CD14-positive monocyte (primary cell): ENCODE measurements around the gene CAMTA1. TPM values are rescaled to one million over a fixed set of nuclear protein-coding genes. Genes with fewer than 3 reads are reported as not detected.

ENCODE experiments used
- DNase-seq, 3 donors: peaks; one replicate each; pipeline ENCODE4 v3.0.0-alpha.2; 2011 to 2022
- H2AFZ ChIP-seq: 2 replicates; pipeline ENCODE4 v1.6.0; 2012; ENCODE audit warnings: mild to moderate bottlenecking, low read depth, low read length, inconsistent platforms; ENCODE audit not compliant: insufficient read depth, poor library complexity, severe bottlenecking
- H3K27ac ChIP-seq, 2 donors: 1 replicate in 1 of 2; 2 replicates in 1 of 2; pipeline ENCODE4 v1.5.1; 2012 to 2013; ENCODE audit warnings: low read length in 2 of 2, control low read depth in 1 of 2, inconsistent platforms in 1 of 2, low read depth in 1 of 2, mild to moderate bottlenecking in 1 of 2
- H3K27me3 ChIP-seq, 2 donors: one replicate each; pipeline versions ENCODE4 v1.6.0 to v1.6.1; 2011 to 2013; ENCODE audit warnings: low read length in 2 of 2; ENCODE audit not compliant: control insufficient read depth in 2 of 2, insufficient read depth in 2 of 2
- H3K36me3 ChIP-seq, 2 donors: replicated peaks in 1 of 2; 1 replicate in 1 of 2; 2 replicates in 1 of 2; pipeline versions ENCODE4 v1.5.1 to v1.6.1; 2012 to 2013; ENCODE audit warnings: low read length in 2 of 2, control low read depth in 1 of 2, inconsistent platforms in 1 of 2, mild to moderate bottlenecking in 1 of 2; ENCODE audit not compliant: insufficient read depth in 2 of 2, control insufficient read depth in 1 of 2
- H3K4me1 ChIP-seq, 2 donors: 1 replicate in 1 of 2; 2 replicates in 1 of 2; pipeline versions ENCODE4 v1.5.1 to v1.6.1; 2012 to 2013; ENCODE audit warnings: low read length in 2 of 2, control low read depth in 1 of 2, inconsistent platforms in 1 of 2, mild to moderate bottlenecking in 1 of 2, moderate library complexity in 1 of 2; ENCODE audit not compliant: insufficient read depth in 2 of 2, control insufficient read depth in 1 of 2
- H3K4me2 ChIP-seq: replicated peaks from 2 replicates; pipeline ENCODE3; 2012; ENCODE audit warnings: low read length, moderate library complexity, mild to moderate bottlenecking; ENCODE audit not compliant: poor library complexity, severe bottlenecking; ENCODE audit errors: extremely low read depth
- H3K4me3 ChIP-seq, 3 experiments: fragments of 200-600 bp in 1 of 3; sonication (generic) in 1 of 3; replicated peaks in 1 of 3; 1 replicate in 2 of 3; 2 replicates in 1 of 3; pipeline ENCODE4 v1.5.1; 2011 to 2013; ENCODE audit warnings: low read length in 3 of 3, mild to moderate bottlenecking in 3 of 3, control low read depth in 2 of 3, low read depth in 2 of 3, inconsistent platforms in 1 of 3, moderate library complexity in 1 of 3
- H3K79me2 ChIP-seq: 2 replicates; pipeline ENCODE4 v1.6.0; 2012; ENCODE audit warnings: mild to moderate bottlenecking, control low read depth, inconsistent platforms, low read length, moderate library complexity; ENCODE audit not compliant: insufficient read depth
- H3K9ac ChIP-seq: 2 replicates; pipeline ENCODE4 v1.6.0; 2017; ENCODE audit warnings: low read length, mild to moderate bottlenecking; ENCODE audit not compliant: insufficient read depth, poor library complexity, severe bottlenecking
- H3K9me3 ChIP-seq, 2 donors: replicated peaks in 1 of 2; 1 replicate in 1 of 2; 2 replicates in 1 of 2; pipeline versions ENCODE4 v1.5.1 to v1.6.1; 2012 to 2013; ENCODE audit warnings: low read length in 2 of 2, control low read depth in 1 of 2; ENCODE audit not compliant: control insufficient read depth in 1 of 2, insufficient read depth in 1 of 2
- H4K20me1 ChIP-seq: 2 replicates; pipeline ENCODE4 v1.6.0; 2012; ENCODE audit warnings: mild to moderate bottlenecking, low read length, control low read depth, moderate library complexity; ENCODE audit not compliant: insufficient read depth
- H3K27ac Mint-ChIP-seq, 7 donors: one replicate each; pipeline ENCODE4 v1.8.0; 2020; ENCODE audit warnings: mild to moderate bottlenecking in 7 of 7, mixed read lengths in 7 of 7, moderate library complexity in 6 of 7, inconsistent platforms in 2 of 7
- H3K27me3 Mint-ChIP-seq, 3 donors: one replicate each; pipeline ENCODE4 v1.8.0; 2021 to 2022; ENCODE audit warnings: low read depth in 3 of 3, mild to moderate bottlenecking in 3 of 3, mixed read lengths in 3 of 3, moderate library complexity in 3 of 3, inconsistent platforms in 1 of 3
- H3K36me3 Mint-ChIP-seq, 2 donors: one replicate each; pipeline ENCODE4 v1.8.0; 2020; ENCODE audit warnings: mixed read lengths in 2 of 2, inconsistent platforms in 1 of 2, mild to moderate bottlenecking in 1 of 2
- H3K4me1 Mint-ChIP-seq: one replicate; pipeline ENCODE4 v1.8.0; 2020; ENCODE audit warnings: mild to moderate bottlenecking, mixed read lengths
- H3K4me3 Mint-ChIP-seq, 2 donors: one replicate each; pipeline ENCODE4 v1.8.0; 2020; ENCODE audit warnings: mild to moderate bottlenecking in 2 of 2, mixed read lengths in 2 of 2, moderate library complexity in 1 of 2
- H3K9me3 Mint-ChIP-seq, 7 donors: one replicate each; pipeline ENCODE4 v1.8.0; 2020 to 2022; ENCODE audit warnings: mixed read lengths in 7 of 7, mild to moderate bottlenecking in 6 of 7, moderate library complexity in 6 of 7, inconsistent platforms in 2 of 7
- WGBS: methylation state at CpG from one replicate; pipeline ENCODE4 v1.1.5; 2013; ENCODE audit warnings: missing lambda C conversion rate; ENCODE audit not compliant: insufficient coverage; 5-methylcytosine and 5-hydroxymethylcytosine counted together
- intact Hi-C, 2 donors: fragments of 100-400 bp; cut with micrococcal nuclease; formaldehyde crosslinking; loops; one replicate each; pipeline versions ENCODE4 v1.15.0 to v1.15.1; 2023
- polyA plus RNA-seq, 3 donors: library from polyadenylated mRNA; depleted of rRNA in 1 of 3; unstranded in 2 of 3; stranded (reverse) in 1 of 3; fragments of 300-500 nt in 2 of 3; fragments of >200 nt in 1 of 3; fragmentation: Illumina TruSeq in 2 of 3; gene quantifications; 1 replicate in 2 of 3; 2 replicates in 1 of 3; pipeline ENCODE4 v1.2.3, GENCODE V29; 2012 to 2021
- TF ChIP-seq, protein P1 (sequence below): fragments of 200-600 bp; IDR thresholded peaks from one replicate; pipeline ENCODE4 v1.8.0; 2022; ENCODE audit warnings: antibody characterized with exemption, mild to moderate bottlenecking

CAMTA1 gene
- polyA plus RNA-seq, 3 donors: 52.0 to 89.6 (median 78.3) TPM

- Mint-ChIP-seq H3K27ac (no peak overlapping the region), H3K36me3 (no peaks in the 10 kb centered on the region), H3K4me1 (no peaks in the 10 kb centered on the region), H3K9me3 (peaks cover 0 to 2% (median 0%) of the 10 kb centered on the region in 7 donors), H3K27me3 (peaks cover 2 to 8% (median 4%) of the 10 kb centered on the region in 3 donors), H3K4me3 (no peak overlapping the region)
- Histone ChIP-seq H3K27ac (no peak overlapping the region), H4K20me1 (no peaks in the 10 kb centered on the region), H3K9ac (no peak overlapping the region), H3K79me2 (no peaks in the 10 kb centered on the region), H3K4me1 (no peaks in the 10 kb centered on the region), H3K4me3 (no peak overlapping the region), H3K27me3 (no peaks in the 10 kb centered on the region), H2AFZ (no peak overlapping the region), H3K9me3 (no peaks in the 10 kb centered on the region), H3K4me2 (no peak overlapping the region), H3K36me3 (no peaks in the 10 kb centered on the region)
- intact Hi-C loops: no loop called here
- DNase-seq: no peak
- WGBS: 95% methylated on average over 5 of the region's 6 CpGs
- TF ChIP-seq, protein P1, sequence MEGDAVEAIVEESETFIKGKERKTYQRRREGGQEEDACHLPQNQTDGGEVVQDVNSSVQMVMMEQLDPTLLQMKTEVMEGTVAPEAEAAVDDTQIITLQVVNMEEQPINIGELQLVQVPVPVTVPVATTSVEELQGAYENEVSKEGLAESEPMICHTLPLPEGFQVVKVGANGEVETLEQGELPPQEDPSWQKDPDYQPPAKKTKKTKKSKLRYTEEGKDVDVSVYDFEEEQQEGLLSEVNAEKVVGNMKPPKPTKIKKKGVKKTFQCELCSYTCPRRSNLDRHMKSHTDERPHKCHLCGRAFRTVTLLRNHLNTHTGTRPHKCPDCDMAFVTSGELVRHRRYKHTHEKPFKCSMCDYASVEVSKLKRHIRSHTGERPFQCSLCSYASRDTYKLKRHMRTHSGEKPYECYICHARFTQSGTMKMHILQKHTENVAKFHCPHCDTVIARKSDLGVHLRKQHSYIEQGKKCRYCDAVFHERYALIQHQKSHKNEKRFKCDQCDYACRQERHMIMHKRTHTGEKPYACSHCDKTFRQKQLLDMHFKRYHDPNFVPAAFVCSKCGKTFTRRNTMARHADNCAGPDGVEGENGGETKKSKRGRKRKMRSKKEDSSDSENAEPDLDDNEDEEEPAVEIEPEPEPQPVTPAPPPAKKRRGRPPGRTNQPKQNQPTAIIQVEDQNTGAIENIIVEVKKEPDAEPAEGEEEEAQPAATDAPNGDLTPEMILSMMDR: no peak
Measured at GRCh38 chr1:7425229-7425628, 640.0 kb downstream of the CAMTA1 start.

- H3K4me3 Mint-ChIP-seq: no peak overlapping the region
- no peaks in the 10 kb centered on the region for H4K20me1 ChIP-seq
- 93% methylated on average over 3 of the region's 3 CpGs for WGBS
- DNase-seq: no peak
- no peaks in the 10 kb centered on the region for H3K4me1 Mint-ChIP-seq
- no peak overlapping the region for H3K9ac ChIP-seq
- no peak overlapping the region for H3K4me3 ChIP-seq
- H3K4me2 ChIP-seq: no peak overlapping the region
- no peak overlapping the region for H2AFZ ChIP-seq
- no peaks in the 10 kb centered on the region for H3K4me1 ChIP-seq
- TF ChIP-seq, protein P1: no peak
- no peaks in the 10 kb centered on the region for H3K36me3 ChIP-seq
- no peaks in the 10 kb centered on the region for H3K27me3 ChIP-seq
- intact Hi-C loops: no loop called here
- H3K27ac ChIP-seq: no peak overlapping the region
- H3K9me3 ChIP-seq: no peaks in the 10 kb centered on the region
- no peak overlapping the region for H3K27ac Mint-ChIP-seq
- peaks cover 2 to 8% (median 4%) of the 10 kb centered on the region in 3 donors for H3K27me3 Mint-ChIP-seq
- no peaks in the 10 kb centered on the region for H3K36me3 Mint-ChIP-seq
- H3K79me2 ChIP-seq: no peaks in the 10 kb centered on the region
- H3K9me3 Mint-ChIP-seq: peaks cover 0 to 2% (median 0%) of the 10 kb centered on the region in 7 donors
Measured at GRCh38 chr1:7425771-7426170, 640.5 kb downstream of the CAMTA1 start.
